Measurements from ENCODE around the gene CCT8.

DNA sequence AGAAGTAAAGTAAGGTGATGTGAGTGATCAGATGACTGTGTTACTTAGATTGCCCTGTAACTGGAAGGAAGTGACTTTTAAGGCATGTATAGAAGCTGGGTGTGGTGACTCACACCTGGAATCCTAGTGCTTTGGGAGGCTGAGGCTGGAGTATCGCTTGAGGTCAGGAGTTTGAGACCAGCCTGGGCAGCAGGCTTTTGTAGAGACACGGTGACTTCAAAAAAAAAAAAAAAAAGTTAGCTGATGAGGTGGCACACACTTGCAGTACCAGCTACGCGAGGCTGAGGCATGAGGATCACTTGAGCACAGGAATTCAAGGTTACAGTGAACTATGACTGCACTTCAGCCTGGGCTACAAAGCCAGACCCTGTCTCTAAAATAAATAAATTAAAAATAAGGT lies 51.3 kb downstream of the CCT8 start:
- no peak for TF ChIP-seq RAD21 (IDR thresholded peaks at IDR 0.05)
- TF ChIP-seq, protein P1, sequence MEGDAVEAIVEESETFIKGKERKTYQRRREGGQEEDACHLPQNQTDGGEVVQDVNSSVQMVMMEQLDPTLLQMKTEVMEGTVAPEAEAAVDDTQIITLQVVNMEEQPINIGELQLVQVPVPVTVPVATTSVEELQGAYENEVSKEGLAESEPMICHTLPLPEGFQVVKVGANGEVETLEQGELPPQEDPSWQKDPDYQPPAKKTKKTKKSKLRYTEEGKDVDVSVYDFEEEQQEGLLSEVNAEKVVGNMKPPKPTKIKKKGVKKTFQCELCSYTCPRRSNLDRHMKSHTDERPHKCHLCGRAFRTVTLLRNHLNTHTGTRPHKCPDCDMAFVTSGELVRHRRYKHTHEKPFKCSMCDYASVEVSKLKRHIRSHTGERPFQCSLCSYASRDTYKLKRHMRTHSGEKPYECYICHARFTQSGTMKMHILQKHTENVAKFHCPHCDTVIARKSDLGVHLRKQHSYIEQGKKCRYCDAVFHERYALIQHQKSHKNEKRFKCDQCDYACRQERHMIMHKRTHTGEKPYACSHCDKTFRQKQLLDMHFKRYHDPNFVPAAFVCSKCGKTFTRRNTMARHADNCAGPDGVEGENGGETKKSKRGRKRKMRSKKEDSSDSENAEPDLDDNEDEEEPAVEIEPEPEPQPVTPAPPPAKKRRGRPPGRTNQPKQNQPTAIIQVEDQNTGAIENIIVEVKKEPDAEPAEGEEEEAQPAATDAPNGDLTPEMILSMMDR (IDR thresholded peaks at IDR 0.05; ENCODE audit: low read depth, low read length, missing input control): no peak
- TF ChIP-seq JUND (IDR thresholded peaks at IDR 0.05): no peak
- no peak for TF ChIP-seq SP1 (IDR thresholded peaks at IDR 0.05)
- no peak for TF ChIP-seq RXRA (IDR thresholded peaks at IDR 0.05)
- no peak for TF ChIP-seq TAF1 (conservative IDR thresholded peaks at IDR 0.05)
- TF ChIP-seq, protein P2, sequence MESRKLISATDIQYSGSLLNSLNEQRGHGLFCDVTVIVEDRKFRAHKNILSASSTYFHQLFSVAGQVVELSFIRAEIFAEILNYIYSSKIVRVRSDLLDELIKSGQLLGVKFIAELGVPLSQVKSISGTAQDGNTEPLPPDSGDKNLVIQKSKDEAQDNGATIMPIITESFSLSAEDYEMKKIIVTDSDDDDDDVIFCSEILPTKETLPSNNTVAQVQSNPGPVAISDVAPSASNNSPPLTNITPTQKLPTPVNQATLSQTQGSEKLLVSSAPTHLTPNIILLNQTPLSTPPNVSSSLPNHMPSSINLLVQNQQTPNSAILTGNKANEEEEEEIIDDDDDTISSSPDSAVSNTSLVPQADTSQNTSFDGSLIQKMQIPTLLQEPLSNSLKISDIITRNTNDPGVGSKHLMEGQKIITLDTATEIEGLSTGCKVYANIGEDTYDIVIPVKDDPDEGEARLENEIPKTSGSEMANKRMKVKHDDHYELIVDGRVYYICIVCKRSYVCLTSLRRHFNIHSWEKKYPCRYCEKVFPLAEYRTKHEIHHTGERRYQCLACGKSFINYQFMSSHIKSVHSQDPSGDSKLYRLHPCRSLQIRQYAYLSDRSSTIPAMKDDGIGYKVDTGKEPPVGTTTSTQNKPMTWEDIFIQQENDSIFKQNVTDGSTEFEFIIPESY (IDR thresholded peaks at IDR 0.05): no peak
- TF ChIP-seq, protein P3, sequence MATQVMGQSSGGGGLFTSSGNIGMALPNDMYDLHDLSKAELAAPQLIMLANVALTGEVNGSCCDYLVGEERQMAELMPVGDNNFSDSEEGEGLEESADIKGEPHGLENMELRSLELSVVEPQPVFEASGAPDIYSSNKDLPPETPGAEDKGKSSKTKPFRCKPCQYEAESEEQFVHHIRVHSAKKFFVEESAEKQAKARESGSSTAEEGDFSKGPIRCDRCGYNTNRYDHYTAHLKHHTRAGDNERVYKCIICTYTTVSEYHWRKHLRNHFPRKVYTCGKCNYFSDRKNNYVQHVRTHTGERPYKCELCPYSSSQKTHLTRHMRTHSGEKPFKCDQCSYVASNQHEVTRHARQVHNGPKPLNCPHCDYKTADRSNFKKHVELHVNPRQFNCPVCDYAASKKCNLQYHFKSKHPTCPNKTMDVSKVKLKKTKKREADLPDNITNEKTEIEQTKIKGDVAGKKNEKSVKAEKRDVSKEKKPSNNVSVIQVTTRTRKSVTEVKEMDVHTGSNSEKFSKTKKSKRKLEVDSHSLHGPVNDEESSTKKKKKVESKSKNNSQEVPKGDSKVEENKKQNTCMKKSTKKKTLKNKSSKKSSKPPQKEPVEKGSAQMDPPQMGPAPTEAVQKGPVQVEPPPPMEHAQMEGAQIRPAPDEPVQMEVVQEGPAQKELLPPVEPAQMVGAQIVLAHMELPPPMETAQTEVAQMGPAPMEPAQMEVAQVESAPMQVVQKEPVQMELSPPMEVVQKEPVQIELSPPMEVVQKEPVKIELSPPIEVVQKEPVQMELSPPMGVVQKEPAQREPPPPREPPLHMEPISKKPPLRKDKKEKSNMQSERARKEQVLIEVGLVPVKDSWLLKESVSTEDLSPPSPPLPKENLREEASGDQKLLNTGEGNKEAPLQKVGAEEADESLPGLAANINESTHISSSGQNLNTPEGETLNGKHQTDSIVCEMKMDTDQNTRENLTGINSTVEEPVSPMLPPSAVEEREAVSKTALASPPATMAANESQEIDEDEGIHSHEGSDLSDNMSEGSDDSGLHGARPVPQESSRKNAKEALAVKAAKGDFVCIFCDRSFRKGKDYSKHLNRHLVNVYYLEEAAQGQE (IDR thresholded peaks at IDR 0.05): no peak
- TF ChIP-seq YY1 (IDR thresholded peaks at IDR 0.05): no peak

Data from liver (tissue), 3 donors.